Measurements from ENCODE around the gene DOCK10.

DOCK10 gene

DNA sequence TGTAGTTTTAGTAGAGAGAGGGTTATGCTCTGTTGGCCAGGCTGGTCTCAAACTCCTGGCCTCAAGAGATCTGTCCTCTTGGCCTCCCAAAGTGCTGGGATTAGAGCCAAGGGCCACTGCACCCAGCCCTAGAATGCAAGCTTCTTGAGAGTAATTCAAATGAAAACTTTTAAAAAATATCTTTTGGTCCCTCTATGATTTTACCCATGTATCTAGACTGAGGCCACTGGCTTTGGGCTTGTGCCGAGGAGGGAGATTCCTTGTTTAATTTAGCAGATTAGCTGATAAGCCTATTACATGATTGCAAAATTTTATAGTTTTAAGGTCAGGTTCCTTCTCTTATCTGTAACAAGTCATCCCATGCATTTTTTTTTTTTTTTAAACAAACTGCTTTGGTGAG is 266.6 kb downstream of the DOCK10 start:
- no peak for DNase-seq (ENCODE audit: low read depth)

DNA sequence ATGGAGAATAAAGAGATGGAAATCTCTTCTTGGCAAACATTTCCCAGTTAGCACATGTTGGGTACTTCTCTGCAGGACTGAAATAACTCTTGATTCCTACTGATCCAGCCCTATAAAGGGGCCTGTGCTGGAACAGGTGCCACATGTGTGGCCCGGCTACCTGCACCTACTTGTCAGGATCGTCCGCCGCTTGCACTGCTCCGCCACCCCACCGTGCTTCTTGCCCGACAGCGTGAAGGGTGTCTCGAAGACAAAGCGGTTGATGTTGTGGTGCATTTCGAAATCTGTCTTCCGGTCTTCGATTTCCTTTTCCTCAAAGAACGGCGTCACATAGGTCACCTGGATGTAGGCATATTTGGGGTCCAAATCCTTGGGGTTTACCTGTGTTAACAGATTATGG is 267.5 kb downstream of the DOCK10 start:
- DNase-seq (ENCODE audit: low read depth): no peak

DNA sequence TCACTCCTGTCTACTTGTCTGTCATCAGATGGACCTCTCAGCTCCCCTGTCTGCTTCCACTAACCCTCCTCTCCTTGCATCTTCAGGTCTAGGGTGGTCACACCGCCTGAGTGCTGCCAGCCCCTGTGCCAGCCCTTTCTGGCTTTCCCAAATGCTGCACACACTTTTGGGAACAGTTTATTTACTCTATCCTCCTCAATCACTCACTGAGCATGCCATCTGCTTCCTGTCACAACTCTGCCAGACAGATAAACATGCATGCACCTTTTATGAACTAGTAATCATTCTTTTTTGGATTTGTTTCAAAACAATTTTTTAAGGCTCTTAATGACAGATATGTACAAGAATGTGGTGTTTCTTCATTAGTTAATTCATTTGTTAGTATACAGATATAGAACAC is 269.8 kb downstream of the DOCK10 start:
- no peak for DNase-seq (ENCODE audit: low read depth)

DNA sequence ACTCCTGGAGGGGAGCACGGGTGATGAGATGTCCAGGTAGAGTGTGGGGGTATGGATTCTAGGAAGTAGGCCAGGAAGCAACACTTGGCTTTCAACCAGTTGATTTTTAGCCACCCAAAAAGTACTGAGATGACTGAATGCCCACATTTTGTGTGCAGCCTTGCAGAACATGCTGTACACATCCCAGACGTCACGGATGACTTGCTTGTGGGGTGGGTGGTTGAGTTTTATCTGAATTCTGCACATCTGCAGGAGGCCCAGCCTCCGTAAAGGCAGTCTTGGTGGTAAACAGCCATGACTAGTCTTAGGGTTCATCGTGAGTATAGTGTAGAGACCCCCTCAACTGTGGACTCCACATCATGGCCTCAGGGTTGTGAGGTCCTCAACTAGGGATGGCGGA is 272.8 kb downstream of the DOCK10 start:
- DNase-seq (ENCODE audit: low read depth): no peak

DNA sequence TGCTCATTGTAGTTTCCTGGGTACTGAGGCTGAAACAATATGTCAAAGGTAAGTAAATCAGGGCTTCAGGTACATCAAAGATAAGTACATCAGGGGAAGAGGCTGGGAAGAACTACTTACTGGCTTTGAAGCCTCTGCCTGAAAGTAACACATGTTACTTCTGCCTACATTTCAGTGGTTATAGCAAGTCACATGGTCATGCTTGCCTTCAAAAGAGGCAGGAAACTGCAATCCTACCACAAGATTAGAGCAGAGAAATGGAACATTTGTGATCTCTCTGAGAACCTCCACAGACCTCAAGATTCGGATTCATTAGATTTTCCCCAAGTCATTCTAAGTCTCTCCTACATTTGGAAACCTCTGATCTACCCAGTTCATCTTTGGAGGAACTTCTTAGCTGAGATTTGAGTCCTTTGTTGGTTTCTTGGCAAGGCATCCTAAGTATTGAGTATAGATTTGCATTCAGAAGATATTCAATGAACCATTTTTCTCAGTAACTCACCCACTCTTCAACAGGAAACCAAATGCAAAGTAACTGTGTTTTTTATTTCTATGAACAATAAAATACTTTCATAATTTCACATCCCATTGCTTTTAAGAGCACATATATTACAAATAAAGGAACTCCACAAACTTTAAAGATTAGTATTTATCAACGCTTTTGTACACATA is 277.6 kb downstream of the DOCK10 start:
- no peak for DNase-seq (ENCODE audit: low read depth)

DNA sequence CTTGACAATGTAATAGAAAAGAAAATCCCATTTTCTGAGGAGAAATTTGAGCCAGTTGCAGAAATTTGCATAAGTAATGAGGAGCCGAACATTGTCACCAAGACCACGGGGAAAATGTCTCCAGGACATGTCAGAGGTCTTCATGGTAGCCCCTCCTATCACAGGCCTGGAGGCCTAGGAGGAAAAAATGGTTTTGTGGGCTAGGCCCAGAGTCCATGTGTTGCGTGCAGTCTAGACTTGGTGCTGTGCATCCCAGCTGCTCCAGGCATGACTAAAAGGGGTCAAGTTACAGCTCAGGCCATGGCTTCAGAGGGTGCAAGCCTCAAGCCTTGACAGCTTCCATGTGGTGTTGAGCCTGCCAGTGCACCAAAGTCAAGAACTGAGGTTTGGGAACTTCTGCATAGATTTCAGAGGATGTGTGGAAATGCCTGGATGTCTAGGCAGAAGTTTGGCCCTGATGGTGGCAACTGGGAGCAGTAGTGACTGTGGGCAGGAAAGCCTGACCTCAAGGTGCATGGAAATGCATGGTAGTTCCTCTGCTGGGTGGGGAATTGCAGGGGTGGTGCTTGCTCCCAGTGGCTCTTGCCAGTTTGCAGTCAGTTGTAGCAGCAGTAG is 284.2 kb downstream of the DOCK10 start:
- DNase-seq (ENCODE audit: low read depth): no peak

DNA sequence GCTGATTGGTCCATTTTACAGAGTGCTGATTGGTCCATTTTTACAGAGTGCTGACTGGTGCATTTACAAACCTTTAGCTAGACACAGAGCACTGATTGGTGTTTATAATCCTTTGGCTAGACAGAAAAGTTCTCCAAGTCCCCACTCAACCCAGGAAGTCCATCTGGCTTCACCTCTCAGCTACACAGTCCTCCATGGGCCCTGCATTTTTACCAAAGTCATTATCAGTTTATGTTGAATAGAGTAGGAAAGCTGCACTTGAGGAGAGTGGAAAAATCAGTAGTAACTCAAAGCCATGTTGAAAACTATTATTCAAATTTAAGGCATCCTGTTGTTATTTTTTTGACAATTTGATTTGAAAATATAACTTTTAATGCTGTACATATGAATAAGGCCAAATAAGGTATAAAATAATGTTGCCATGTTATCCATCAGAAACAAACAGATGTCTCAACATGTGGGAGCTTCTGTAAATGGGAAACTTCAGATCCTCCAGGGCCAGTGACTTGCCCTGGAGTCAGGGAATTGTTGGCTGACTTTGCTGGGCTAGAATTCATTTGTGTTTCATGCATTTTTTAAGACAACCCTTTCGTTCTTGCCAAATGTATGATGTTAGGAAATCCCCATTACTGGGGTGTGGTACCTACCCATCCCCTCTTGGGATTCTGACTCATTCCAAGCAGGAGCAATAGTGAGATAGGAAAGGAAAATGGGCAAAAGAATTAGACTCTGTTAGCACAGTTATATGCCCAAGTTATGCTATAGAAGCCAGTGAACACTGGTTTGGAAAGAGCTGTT is 288.3 kb downstream of the DOCK10 start:
- peak; percentile 40 for DNase-seq (ENCODE audit: low read depth)

DNA sequence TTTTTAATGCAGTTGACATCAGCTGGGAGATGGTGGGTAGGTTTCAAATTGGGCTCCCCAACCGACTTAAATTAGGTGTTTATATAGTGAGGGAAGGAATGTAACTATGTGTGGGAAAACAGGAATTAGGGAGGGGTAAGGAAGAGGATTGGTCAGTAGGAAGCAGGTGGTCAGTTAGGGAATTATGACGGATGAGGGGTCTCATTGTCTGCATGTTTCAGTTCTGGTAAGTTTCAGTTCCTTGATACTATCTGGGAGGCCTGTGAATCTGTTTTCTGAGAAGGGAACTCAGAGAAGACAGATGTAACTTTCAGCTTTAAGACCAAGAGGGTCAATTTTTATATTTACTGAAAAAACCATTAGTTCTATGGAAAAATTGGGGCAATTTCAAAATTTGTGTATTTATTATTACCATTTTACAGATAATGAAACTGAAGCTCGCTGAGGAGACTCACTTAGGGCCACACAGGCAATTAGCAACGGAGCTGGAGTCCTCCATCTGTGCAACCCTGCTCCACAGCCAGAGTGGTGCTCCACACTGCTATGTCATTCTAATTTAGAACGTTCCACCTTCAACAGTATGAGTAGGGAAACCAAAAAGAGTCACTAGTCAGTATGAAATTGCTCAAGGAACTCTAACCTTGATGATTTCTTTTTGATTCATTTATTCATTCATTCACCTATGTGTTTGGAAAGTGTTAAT is 290.1 kb downstream of the DOCK10 start:
- no peak for DNase-seq (ENCODE audit: low read depth)

DNA sequence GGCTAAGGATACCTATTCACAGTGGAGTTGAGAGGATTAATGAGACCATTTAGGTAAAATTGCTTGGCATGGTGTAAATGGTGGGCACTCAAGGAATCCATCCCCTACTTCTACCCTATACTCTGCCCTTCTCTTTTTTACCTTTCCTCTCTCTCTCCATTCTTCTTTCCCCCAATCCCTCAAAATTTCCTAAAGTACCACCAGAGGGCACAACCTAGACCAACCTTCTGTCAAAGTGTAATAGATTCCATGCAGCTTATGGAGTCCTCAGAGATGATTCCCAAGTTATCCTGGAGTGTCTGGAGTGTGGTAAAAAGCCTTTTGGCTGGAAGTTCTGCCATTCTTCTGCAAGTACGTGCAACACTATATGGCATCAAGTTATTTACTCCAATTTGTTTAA is 293.1 kb downstream of the DOCK10 start:
- DNase-seq (ENCODE audit: low read depth): no peak

DNA sequence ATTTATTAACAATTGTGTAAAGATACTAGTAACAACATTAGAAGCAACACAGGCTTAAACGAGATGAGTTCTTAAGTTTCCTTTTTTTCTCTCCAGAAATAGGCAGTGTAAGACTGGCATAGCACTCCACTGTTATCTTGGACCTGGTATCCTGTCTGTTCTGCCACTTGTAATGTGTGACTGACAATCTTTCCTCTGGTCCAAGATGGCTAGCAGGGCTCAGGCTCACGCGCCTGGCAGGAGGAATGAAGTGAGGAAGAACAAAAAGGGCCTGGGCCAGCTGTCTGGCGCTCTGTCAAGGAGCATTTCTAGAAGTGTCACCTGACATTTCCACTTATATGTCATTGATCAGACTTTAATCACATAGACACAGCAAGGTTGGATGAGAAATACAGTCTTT is 294.5 kb downstream of the DOCK10 start:
- DNase-seq (ENCODE audit: low read depth): no peak

DNA sequence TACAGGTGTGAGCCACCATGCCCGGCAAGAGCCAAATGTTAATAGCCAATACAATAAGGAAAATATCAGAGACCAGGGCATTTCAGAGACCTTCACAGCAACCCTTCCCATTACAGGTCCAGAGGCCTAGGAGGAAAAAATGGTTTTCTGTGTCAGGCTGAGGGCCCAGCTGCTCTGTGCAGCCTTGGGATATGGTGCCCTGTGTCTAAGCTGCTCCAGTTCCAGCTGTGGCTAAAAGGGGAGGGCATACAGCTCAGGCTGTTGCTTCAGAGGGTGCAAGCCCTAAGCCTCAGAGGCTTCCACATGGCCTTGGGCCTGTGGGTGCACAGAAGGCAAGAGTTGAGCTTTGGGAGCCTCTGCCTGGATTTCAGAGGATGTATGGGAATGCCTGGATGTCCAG is 306.0 kb downstream of the DOCK10 start:
- no peak for DNase-seq (ENCODE audit: low read depth)

DNA sequence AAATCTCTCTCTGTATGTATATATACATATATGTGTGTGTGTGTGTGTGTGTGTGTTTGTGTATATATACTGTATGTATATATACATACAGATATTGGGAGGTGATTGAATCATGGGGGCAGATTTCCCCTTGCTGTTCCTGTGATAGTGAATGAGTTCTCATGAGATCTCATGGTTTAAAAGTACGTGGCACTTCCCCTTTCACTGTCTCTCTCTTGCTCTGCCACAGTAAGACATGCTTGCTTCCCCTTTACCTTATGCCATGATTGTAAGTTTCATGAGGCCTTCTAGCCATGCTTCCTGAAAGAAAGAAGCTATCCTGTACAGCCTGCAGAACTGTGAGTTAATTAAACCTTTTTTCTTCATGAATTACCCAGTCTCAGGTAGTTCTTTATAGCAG is 307.3 kb downstream of the DOCK10 start:
- DNase-seq (ENCODE audit: low read depth): no peak

DNA sequence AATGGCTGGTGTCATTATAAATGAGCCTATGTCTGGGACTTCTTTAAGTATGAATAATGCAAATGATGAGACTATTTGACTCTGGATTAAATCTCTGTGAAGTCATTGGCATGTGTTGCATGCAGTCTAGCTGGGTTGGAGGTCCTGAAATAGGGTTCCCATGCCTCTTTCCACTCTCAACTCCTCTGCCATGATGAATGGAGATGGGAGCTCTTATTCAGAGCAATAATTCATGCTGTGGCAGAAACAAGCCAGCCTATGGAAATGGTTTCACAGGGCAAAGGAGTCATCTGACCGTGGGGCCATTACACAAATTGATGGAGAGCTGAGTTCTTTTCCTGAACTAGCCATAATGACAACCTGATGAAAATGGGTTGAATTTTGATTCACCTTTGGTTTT is 310.6 kb downstream of the DOCK10 start:
- DNase-seq (ENCODE audit: low read depth): no peak

DNA sequence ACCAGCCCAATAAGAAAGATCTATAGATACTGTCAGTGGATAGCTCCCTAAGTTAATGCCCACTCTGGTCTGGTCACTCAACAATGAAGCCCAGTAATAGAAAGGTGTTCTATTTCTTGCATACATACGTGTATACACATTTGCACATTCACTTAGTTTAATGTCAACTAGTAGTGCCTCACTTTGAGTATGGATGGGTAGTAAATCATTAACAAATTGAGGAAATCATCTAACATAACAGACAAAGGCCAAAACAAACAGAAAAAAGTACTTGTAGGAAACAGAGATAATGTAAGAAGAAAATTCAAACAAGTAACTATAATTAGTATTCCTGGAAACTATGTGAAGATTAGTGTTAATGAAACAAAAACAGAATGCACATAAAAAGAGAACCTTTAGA is 312.8 kb downstream of the DOCK10 start:
- DNase-seq (ENCODE audit: low read depth): no peak

DNA sequence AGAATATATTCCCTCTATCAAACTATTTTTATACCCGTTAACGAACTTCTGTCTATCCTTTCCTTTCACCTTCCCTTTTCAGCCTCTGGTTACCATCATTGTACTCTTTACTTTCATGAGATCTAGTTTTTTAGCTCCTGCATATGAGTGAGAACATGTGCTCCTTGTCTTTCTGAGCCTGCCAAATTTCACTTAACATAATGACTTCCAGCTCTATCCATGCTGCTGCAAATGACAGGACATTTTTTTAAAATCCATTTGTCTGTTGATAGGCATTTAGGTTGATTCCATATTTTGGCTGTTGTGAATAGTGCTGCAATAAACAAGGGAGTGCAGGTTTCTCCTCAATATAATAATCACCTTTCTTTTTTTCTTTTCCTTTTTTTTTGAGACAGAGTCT is 317.9 kb downstream of the DOCK10 start:
- DNase-seq (ENCODE audit: low read depth): no peak

DNA sequence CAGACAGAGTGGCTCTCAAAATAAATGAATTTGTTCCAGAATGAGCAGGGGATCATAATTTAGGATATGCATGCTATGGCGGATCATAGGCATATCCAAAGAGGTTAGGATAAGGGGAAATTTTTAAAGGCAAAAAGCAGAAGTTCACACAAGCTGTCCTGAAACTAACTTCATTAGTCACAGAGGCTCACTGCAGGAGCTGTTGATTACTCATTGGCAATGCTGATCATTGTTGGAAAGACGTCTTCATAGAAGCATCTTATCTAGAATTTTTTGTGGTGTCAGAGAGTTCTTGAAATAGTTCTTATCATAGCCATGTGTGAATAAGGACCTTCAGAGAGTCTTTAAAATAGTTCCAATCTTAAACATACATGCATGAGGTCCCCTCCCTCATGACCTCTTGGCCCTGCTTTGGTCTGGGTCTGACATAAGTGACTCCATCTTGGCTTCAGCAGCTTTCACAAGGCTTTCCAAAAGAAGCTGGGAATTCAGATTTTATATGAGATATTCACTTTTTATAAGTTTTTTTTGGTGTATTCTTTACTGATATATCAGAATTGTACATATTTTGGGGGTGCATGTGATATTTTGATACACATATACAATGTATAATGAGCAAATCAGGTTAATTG is 318.6 kb downstream of the DOCK10 start:
- peak; percentile 66 for DNase-seq (ENCODE audit: low read depth)

DNA sequence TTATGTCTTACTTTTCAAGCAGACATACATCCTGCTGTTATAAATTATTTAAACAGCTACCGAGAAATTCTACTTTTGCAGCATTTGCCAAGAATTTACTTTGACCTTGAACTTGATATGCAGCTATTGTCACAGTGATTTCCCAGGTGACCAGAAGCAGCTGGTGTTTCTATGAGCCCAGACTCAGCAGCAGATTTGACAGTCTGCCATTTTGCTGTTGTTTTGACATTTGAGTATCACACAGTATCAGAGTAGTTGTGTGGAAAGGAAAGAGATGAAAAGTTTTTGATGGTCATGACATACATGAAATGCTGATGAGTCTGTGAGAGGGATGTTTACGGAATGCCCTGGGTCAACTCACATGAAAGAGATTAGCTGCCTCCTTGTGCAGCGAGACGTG is 319.5 kb downstream of the DOCK10 start:
- no peak for DNase-seq (ENCODE audit: low read depth)

DNA sequence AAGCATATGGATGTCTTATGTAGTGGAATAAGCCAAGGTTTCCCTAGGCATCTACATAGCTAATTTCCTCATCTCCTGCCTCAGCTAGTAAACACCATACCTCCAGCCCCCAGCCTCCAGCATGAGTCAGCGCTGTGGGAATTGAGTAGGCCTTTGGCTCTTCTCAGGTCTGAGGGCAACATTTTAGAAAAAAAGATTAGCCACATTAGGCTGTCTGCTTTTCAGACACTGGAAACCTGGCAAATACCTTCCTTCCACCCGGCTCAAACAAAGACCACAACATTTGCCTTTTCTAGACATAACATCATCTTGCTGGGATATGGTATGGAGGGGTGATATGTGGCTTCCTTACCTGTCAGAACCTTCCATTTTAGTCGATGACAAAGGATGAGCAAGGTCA is 320.0 kb downstream of the DOCK10 start:
- DNase-seq (ENCODE audit: low read depth): peak; percentile 36

DNA sequence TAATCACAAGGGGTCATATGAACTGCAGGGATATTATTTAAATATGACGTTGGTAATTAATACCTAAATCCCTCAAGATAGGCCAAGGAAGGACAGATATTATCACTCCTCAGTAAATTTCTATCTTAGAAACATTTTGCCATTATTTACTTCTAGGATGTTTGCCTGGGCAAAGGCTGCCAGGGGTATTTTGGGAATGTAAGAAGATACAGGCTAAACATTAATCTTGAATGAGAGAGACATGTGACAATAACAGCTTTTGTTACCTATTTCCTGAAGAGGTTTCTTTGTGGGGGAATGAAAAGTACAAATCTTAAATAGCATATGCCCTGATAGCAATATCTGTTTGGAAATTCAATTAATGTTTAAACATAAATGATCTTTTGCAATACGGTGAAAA is 325.3 kb downstream of the DOCK10 start:
- no peak for DNase-seq (ENCODE audit: low read depth)

DNA sequence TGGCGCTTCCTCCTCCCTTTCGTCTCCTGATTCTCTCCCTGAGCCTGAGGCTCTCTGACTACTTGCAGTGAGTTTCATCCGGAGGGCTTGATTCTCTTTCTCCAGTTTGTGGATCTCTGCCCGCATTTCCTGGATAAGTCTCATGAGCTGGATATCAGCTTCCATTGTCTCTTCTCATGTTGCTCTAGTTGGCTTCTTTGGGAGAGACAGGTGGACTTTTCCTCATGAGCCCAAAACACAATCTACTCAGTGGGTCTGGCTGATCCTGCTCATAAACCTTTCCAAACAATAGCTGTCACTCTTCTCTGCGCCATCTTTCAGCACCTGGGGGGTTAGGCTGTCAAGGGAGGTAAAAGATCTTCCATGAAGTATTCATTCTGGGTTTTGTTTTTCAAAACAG is 326.1 kb downstream of the DOCK10 start, which contains the start of gene CCDC195:
Gene CCDC195, minus strand, starts transcription at position 165 of the 400 bp plus-strand sequence. Its CDS starts 0 bp downstream, at position 165.
- no peak for DNase-seq (ENCODE audit: low read depth)
